Stomach (tissue), 9 donors: Measurements from ENCODE around the gene PFKFB3. TPM values are rescaled to one million over a fixed set of nuclear protein-coding genes. Genes with fewer than 3 reads are reported as not detected.

Source experiments
- DNase-seq, 2 donors: peaks; one replicate each; pipeline versions ENCODE4 v3.0.0 to v3.0.0-alpha.2; 2013 to 2019
- H3K27ac ChIP-seq, 5 donors: fragments of 200-600 bp in 4 of 5; sonication (generic) in 4 of 5; one replicate each; pipeline ENCODE4 v1.5.1; 2013 to 2019; ENCODE audit warnings: mild to moderate bottlenecking in 1 of 5, moderate library complexity in 1 of 5
- H3K27me3 ChIP-seq, 3 donors: fragments of 200-600 bp; sonication (generic); one replicate each; pipeline ENCODE4 v1.5.1; 2017 to 2019; ENCODE audit warnings: mixed run types in 1 of 3
- H3K36me3 ChIP-seq, 4 donors: fragments of 200-600 bp; sonication (generic); 1 replicate in 3 of 4; 2 replicates in 1 of 4; pipeline ENCODE4 v1.5.1; 2016 to 2019
- H3K4me1 ChIP-seq, 4 donors: fragments of 200-600 bp; sonication (generic); one replicate each; pipeline ENCODE4 v1.5.1; 2016 to 2019
- H3K4me3 ChIP-seq, 4 donors: fragments of 200-600 bp; sonication (generic) in 3 of 4; one replicate each; pipeline ENCODE4 v1.5.1; 2016 to 2019; ENCODE audit warnings: mild to moderate bottlenecking in 1 of 4
- H3K9me3 ChIP-seq, 4 donors: fragments of 200-600 bp; sonication (generic); one replicate each; pipeline ENCODE4 v1.5.1; 2016 to 2019
- EP300 ChIP-seq: sonication (generic); formaldehyde crosslinking; IDR thresholded peaks from one replicate; pipeline ENCODE4 v1.6.1; 2017; ENCODE audit warnings: antibody characterized with exemption
- POLR2A ChIP-seq, 4 donors: fragments of 450-650 bp; IDR thresholded peaks; one replicate each; pipeline ENCODE4 v1.6.1; 2016; ENCODE audit warnings: antibody characterized with exemption in 4 of 4, control low read depth in 2 of 4, mild to moderate bottlenecking in 1 of 4, moderate library complexity in 1 of 4
- POLR2AphosphoS5 ChIP-seq, 3 donors: sonication (generic); formaldehyde crosslinking; IDR thresholded peaks; one replicate each; pipeline ENCODE4 v1.6.1; 2016; ENCODE audit warnings: antibody characterized with exemption in 3 of 3
- WGBS, 5 donors: extraction: QIAGEN DNeasy Blood & Tissue Kit in 3 of 5; methylation state at CpG; one replicate each; pipeline versions ENCODE4 v1.1.5 to v1.1.7; 2013 to 2018; 5-methylcytosine and 5-hydroxymethylcytosine counted together
- intact Hi-C: fragments of 100-400 bp; cut with DNase I; formaldehyde crosslinking; loops from one replicate; pipeline ENCODE4 v1.15.1; 2023; ENCODE audit warnings: low total_unique reads
- polyA plus RNA-seq, 3 donors: library from polyadenylated mRNA; stranded (reverse); fragments of 200-250 nt; gene quantifications; one replicate each; pipeline ENCODE4 v1.2.3, GENCODE V29; 2013
- total RNA-seq, 5 donors: library from RNA; depleted of rRNA; stranded (reverse); fragments of >200 nt; gene quantifications; one replicate each; pipeline versions ENCODE4 v1.1.0 to v1.2.3, GENCODE V29; 2014 to 2016
- TF ChIP-seq, protein P1 (sequence below), 7 experiments: fragments of 450-650 bp in 4 of 7; fragments of 200-600 bp in 3 of 7; sonication (generic) in 3 of 7; IDR thresholded peaks; one replicate each; pipeline ENCODE4 v1.5.1; 2016 to 2019; ENCODE audit warnings: antibody characterized with exemption in 7 of 7, control low read depth in 2 of 7, mild to moderate bottlenecking in 1 of 7
- donor health status: healthy with polysubstance abuse.
- donor health status: Bipolar disorder and iron deficiency.
- donor health status: healthy.

Gene PFKFB3
- total and polyA plus RNA-seq, 8 donors = 17.7 to 199 (median 38.0) TPM

DNA sequence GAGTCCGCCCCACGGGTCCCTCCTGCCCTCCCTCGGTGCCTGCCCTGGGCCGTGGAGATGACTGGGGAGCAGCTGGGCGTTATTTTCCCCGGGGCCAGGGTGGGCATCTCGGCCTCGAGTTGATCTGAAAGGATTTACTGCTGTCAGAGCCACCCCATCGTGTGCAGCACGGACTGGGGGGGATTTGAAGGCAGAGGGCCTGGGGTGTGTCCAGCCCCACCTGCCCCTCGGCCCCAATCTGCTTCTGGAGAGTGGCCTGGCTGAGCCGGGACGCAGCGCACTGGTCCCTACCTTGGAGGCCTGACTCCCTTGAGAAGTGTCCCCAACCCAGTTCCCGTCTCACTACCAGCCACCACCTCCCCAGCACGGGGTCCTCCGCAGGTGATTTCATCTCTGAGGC is 24.2 kb upstream of the PFKFB3 start:
- Histone ChIP-seq H3K27ac (peak overlapping the region in 1 of 5 donors; percentile 8), H3K9me3 (no peaks in the 10 kb centered on the region), H3K36me3 (no peaks in the 10 kb centered on the region), H3K4me1 (peaks cover 14 to 74% (median 48%) of the 10 kb centered on the region in 4 donors), H3K27me3 (no peaks in the 10 kb centered on the region), H3K4me3 (no peak overlapping the region)
- WGBS, 5 donors = 66 to 81% (median 68%) methylated on average over 15 to 17 of the region's 17 CpGs
- intact Hi-C loops = no loop called here
- no peak for DNase-seq
- TF ChIP-seq EP300 (no peak), POLR2AphosphoS5 (IDR thresholded peaks at IDR 0.05) (no peak), POLR2A (IDR thresholded peaks at IDR 0.05) (no peak)
- TF ChIP-seq, protein P1, sequence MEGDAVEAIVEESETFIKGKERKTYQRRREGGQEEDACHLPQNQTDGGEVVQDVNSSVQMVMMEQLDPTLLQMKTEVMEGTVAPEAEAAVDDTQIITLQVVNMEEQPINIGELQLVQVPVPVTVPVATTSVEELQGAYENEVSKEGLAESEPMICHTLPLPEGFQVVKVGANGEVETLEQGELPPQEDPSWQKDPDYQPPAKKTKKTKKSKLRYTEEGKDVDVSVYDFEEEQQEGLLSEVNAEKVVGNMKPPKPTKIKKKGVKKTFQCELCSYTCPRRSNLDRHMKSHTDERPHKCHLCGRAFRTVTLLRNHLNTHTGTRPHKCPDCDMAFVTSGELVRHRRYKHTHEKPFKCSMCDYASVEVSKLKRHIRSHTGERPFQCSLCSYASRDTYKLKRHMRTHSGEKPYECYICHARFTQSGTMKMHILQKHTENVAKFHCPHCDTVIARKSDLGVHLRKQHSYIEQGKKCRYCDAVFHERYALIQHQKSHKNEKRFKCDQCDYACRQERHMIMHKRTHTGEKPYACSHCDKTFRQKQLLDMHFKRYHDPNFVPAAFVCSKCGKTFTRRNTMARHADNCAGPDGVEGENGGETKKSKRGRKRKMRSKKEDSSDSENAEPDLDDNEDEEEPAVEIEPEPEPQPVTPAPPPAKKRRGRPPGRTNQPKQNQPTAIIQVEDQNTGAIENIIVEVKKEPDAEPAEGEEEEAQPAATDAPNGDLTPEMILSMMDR (IDR thresholded peaks at IDR 0.05) = no peak

DNA sequence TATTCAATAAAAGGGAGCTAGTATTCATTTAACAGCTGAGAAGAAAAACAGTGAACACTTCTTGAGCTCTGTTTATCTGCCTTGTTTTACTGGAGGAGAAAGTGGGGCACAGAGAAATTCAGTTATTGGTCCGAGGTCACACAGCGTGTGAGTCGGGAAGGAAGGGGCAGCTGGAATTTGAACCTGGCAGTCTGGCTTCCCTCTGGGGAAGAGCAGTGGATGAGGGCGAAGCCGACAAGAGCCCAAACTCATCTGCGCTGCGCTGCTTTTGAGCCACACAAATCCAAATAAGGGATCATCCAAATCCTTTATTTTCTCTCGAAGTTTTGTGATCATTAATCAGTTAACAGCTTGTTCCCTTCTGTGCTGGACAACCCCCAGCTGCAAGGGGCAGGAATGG is 23.7 kb upstream of the PFKFB3 start:
- intact Hi-C loops = no loop called here
- WGBS, 5 donors = 39 to 73% (median 64%) methylated on average over 8 of the region's 8 CpGs
- peaks cover 14 to 69% (median 43%) of the 10 kb centered on the region in 4 donors for H3K4me1 ChIP-seq
- no peaks in the 10 kb centered on the region for H3K27me3 ChIP-seq
- no peak overlapping the region for H3K4me3 ChIP-seq
- no peaks in the 10 kb centered on the region for H3K9me3 ChIP-seq
- TF ChIP-seq, protein P1 (IDR thresholded peaks at IDR 0.05) = no peak
- no peak for TF ChIP-seq POLR2AphosphoS5 (IDR thresholded peaks at IDR 0.05)
- H3K36me3 ChIP-seq = no peaks in the 10 kb centered on the region
- no peak for DNase-seq
- no peak overlapping the region for H3K27ac ChIP-seq

DNA sequence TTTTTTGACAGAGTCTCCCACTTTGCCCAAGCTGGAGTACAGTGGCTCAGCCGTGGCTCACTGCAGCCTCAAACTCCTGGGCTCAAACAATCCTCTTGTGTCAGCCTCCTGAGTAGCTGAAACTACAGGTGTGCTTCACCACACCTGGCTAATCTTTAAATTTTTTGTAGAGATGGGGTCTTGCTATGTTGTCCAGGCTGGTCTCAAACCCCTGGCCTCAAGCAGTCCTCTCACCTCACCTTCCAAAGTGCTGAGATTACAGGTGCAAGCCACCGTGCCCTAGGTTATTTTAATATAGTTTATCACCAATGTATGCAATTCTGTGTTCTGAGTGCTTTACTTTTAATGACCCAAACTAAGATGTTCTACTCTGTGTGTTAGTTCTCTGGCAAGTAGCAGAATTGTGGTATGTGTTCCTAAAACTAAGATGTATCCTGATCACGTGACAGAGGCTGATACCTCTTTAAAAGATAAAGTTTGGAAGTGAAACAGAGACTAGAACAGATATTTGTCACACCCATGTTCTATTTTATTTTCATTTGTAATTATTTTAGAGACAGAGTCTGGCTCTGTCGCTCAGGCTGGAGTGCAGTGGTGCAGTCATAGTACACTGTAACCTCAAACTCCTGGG is 22.1 kb upstream of the PFKFB3 start:
- Histone ChIP-seq H3K27me3 (no peaks in the 10 kb centered on the region), H3K36me3 (no peaks in the 10 kb centered on the region), H3K4me3 (no peak overlapping the region), H3K9me3 (no peaks in the 10 kb centered on the region), H3K27ac (no peak overlapping the region), H3K4me1 (peaks cover 9 to 54% (median 36%) of the 10 kb centered on the region in 4 donors)
- TF ChIP-seq EP300 (no peak), POLR2A (IDR thresholded peaks at IDR 0.05) (no peak), POLR2AphosphoS5 (IDR thresholded peaks at IDR 0.05) (no peak)
- TF ChIP-seq, protein P1 (IDR thresholded peaks at IDR 0.05) = no peak
- WGBS, 5 donors = 80 to 90% (median 85%) methylated on average over 4 of the region's 4 CpGs
- intact Hi-C loops = no loop called here
- DNase-seq = no peak

DNA sequence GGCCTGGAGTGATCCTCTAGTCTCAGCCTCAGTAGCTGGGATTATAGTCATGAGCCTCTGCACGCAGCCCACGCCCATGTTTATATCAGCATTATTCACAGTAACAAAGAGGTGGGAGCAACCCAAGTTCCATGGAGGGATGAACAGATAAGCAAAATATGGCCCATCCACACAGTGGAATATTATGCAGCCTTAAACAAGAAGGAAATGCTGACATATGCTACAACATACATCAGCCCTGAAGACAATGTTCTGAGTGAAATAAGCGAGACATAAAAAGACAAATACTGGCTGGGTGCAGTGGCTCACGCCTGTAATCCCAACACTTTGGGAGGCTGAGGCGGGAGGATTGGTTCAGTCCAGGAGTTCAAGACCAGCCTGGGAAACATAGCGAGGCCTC is 21.5 kb upstream of the PFKFB3 start:
- Histone ChIP-seq H3K9me3 (no peaks in the 10 kb centered on the region), H3K4me3 (no peak overlapping the region), H3K27ac (no peak overlapping the region), H3K36me3 (no peaks in the 10 kb centered on the region), H3K27me3 (no peaks in the 10 kb centered on the region), H3K4me1 (peaks cover 9 to 48% (median 30%) of the 10 kb centered on the region in 4 donors)
- WGBS, 5 donors = 93 to 98% (median 97%) methylated on average over 6 of the region's 6 CpGs
- intact Hi-C loops = no loop called here
- no peak for TF ChIP-seq EP300
- TF ChIP-seq POLR2A (IDR thresholded peaks at IDR 0.05) = no peak
- TF ChIP-seq POLR2AphosphoS5 (IDR thresholded peaks at IDR 0.05) = no peak
- TF ChIP-seq, protein P1 (IDR thresholded peaks at IDR 0.05) = no peak
- no peak for DNase-seq
